Endothelial cell of umbilical vein (primary cell): ENCODE measurements around the gene KATNAL1. TPM values are rescaled to one million over a fixed set of nuclear protein-coding genes. Genes with fewer than 3 reads are reported as not detected.

ENCODE experiments used
- BruUV-seq: library from RNA; stranded (reverse); fragments of 400-500 nt; replicated peaks from 2 replicates; lab custom pipeline; 2021; lab: Mats Ljungman, UMichigan
- CTCF ChIA-PET: fragments of 300-600, 350-600 bp; sonication (Branson Sonifier 250); formaldehyde crosslinking; loops from one replicate; lab custom pipeline; 2021; ENCODE audit warnings: antibody characterized with exemption, inconsistent platforms; lab: Charles Lee
- POLR2A ChIA-PET: fragments of 300-600, 350-600 bp; sonication (Branson Sonifier 250); formaldehyde crosslinking; loops from one replicate; lab custom pipeline; 2021; ENCODE audit warnings: antibody characterized with exemption, inconsistent platforms; lab: Charles Lee
- DNase-seq: peaks from one replicate; pipeline ENCODE4 v3.0.0-alpha.2; 2011; ENCODE audit warnings: low read depth, low spot score
- FAIRE-seq: peaks from 2 replicates; lab custom pipeline; 2011; peaks lifted over from hg19 to GRCh38; lab: Jason Lieb, UNC
- H2AFZ ChIP-seq: 2 replicates; pipeline ENCODE4 v1.6.0; 2012; ENCODE audit warnings: low read depth, low read length, control low read depth, inconsistent platforms
- H3K27ac ChIP-seq: 2 replicates; pipeline ENCODE4 v1.5.1; 2011; ENCODE audit warnings: low read depth, mild to moderate bottlenecking, control low read depth, low read length, moderate library complexity; ENCODE audit not compliant: insufficient read depth
- H3K27me3 ChIP-seq, 2 experiments: 2 replicates each; pipeline versions ENCODE4 v1.6.0 to v1.6.1; 2011; ENCODE audit warnings: low read length in 2 of 2, mixed read lengths in 1 of 2; ENCODE audit not compliant: control insufficient read depth in 2 of 2, insufficient read depth in 2 of 2
- H3K36me3 ChIP-seq, 2 experiments: 2 replicates in 1 of 2; 3 replicates in 1 of 2; pipeline ENCODE4 v1.5.1; 2011; ENCODE audit warnings: low read length in 2 of 2, mild to moderate bottlenecking in 1 of 2, moderate library complexity in 1 of 2; ENCODE audit not compliant: control insufficient read depth in 2 of 2, insufficient read depth in 2 of 2; ENCODE audit errors: extremely low read depth in 1 of 2
- H3K4me1 ChIP-seq: 3 replicates; pipeline ENCODE4 v1.5.1; 2011; ENCODE audit warnings: mild to moderate bottlenecking, low read length; ENCODE audit not compliant: control insufficient read depth, insufficient read depth; ENCODE audit errors: extremely low read depth
- H3K4me2 ChIP-seq: 2 replicates; pipeline ENCODE4 v1.6.1; 2011; ENCODE audit warnings: low read length, control low read depth, mixed read lengths; ENCODE audit not compliant: insufficient read depth
- H3K4me3 ChIP-seq, 3 experiments: fragments of 200-600 bp in 1 of 3; sonication (generic), shearing (Covaris generic) in 1 of 3; replicated peaks in 1 of 3; 2 replicates each; pipeline ENCODE4 v1.5.1; 2011 to 2016; ENCODE audit warnings: control low read depth in 3 of 3, low read length in 3 of 3, mild to moderate bottlenecking in 2 of 3, inconsistent platforms in 1 of 3, low read depth in 1 of 3, moderate library complexity in 1 of 3; ENCODE audit not compliant: insufficient read depth in 1 of 3
- H3K79me2 ChIP-seq: 2 replicates; pipeline ENCODE4 v1.6.0; 2012; ENCODE audit warnings: low read length, inconsistent platforms; ENCODE audit not compliant: control insufficient read depth, insufficient read depth
- H3K9ac ChIP-seq: replicated peaks from 2 replicates; pipeline ENCODE3; 2011; ENCODE audit warnings: low read length, control low read depth; ENCODE audit not compliant: insufficient read depth; ENCODE audit errors: extremely low read depth
- H3K9me1 ChIP-seq: replicated peaks from 3 replicates; pipeline ENCODE4 v1.6.0; 2011; ENCODE audit warnings: mild to moderate bottlenecking, low read length; ENCODE audit not compliant: control insufficient read depth, insufficient read depth; ENCODE audit errors: extremely low read depth
- H3K9me3 ChIP-seq: replicated peaks from 2 replicates; pipeline ENCODE4 v1.5.1; 2012; ENCODE audit warnings: low read length, inconsistent platforms; ENCODE audit not compliant: control insufficient read depth, insufficient read depth
- H4K20me1 ChIP-seq: replicated peaks from 2 replicates; pipeline ENCODE3; 2011; ENCODE audit warnings: mild to moderate bottlenecking, low read length; ENCODE audit not compliant: control insufficient read depth, insufficient read depth; ENCODE audit errors: extremely low read depth
- EZH2 ChIP-seq: IDR thresholded peaks from 2 replicates; pipeline ENCODE4 v1.6.1; 2012; ENCODE audit warnings: borderline replicate concordance, low read depth, mild to moderate bottlenecking, moderate library complexity, low read length, inconsistent platforms; ENCODE audit not compliant: severe bottlenecking
- FOS ChIP-seq: IDR thresholded peaks from 2 replicates; pipeline ENCODE4 v1.6.1; 2011; ENCODE audit warnings: mild to moderate bottlenecking, low read length, moderate library complexity, borderline replicate concordance; ENCODE audit not compliant: insufficient read depth
- GATA2 ChIP-seq: IDR thresholded peaks from 2 replicates; pipeline ENCODE4 v1.7.0; 2011; ENCODE audit warnings: low read depth, mild to moderate bottlenecking, moderate library complexity, mixed read lengths, low read length; ENCODE audit not compliant: insufficient read length, insufficient read depth
- JUN ChIP-seq: IDR thresholded peaks from 2 replicates; pipeline ENCODE4 v1.6.1; 2011; ENCODE audit warnings: borderline replicate concordance, low read depth; ENCODE audit not compliant: insufficient read length, insufficient read depth
- MYC ChIP-seq: IDR thresholded peaks from one replicate; pipeline ENCODE4 v1.6.1; 2011; ENCODE audit warnings: mild to moderate bottlenecking, low read depth, low read length
- POLR2A ChIP-seq: IDR thresholded peaks from 2 replicates; pipeline ENCODE4 v1.6.1; 2012; ENCODE audit warnings: low read depth, mild to moderate bottlenecking, control low read depth, low read length
- POLR2AphosphoS5 ChIP-seq: IDR thresholded peaks from 2 replicates; pipeline ENCODE4 v1.6.1; 2012; ENCODE audit warnings: low read depth, mild to moderate bottlenecking, control low read depth, low read length, moderate library complexity; ENCODE audit not compliant: insufficient read depth
- dilution Hi-C: fragments of 300-500 bp; cut with MboI; formaldehyde crosslinking; loops from one replicate; pipeline ENCODE4 v1.15.0; 2019; ENCODE audit warnings: low sequenced_read_pairs; ENCODE audit not compliant: extremely low pct_ligation_motif_present
- intact Hi-C: fragments of 100-400 bp; cut with micrococcal nuclease; formaldehyde crosslinking; loops from one replicate; pipeline ENCODE4 v1.10.0; 2022
- polyA plus RNA-seq, 4 experiments: library from polyadenylated mRNA; depleted of rRNA in 3 of 4; stranded (reverse) in 3 of 4; unstranded in 1 of 4; fragments of >200 nt; gene quantifications; 2 replicates each; pipeline versions ENCODE4 v1.2.1 to v1.2.3, GENCODE V29; 2011 to 2012; ENCODE audit warnings: missing spikeins in 1 of 4
- total RNA-seq: library from RNA; stranded (reverse); gene quantifications from 2 replicates; pipeline ENCODE4 v1.2.3, GENCODE V29; 2021
- TF ChIP-seq, protein P1 (sequence below): IDR thresholded peaks from 2 replicates; pipeline ENCODE4 v1.6.1; 2011; ENCODE audit not compliant: insufficient read depth, insufficient read length
- TF ChIP-seq, protein P2 (sequence below), 2 donors: IDR thresholded peaks; 1 replicate in 1 of 2; 2 replicates in 1 of 2; pipeline ENCODE4 v1.5.1; 2011; ENCODE audit warnings: low read length in 2 of 2, mild to moderate bottlenecking in 2 of 2, moderate library complexity in 2 of 2, control low read depth in 1 of 2, inconsistent platforms in 1 of 2, low read depth in 1 of 2; ENCODE audit not compliant: insufficient read depth in 1 of 2; ENCODE audit errors: extremely low read depth in 1 of 2

Gene KATNAL1
- total and polyA plus RNA-seq, 2 donors (not counting 3 experiments of a cell fraction or from before 2014, with no cell fraction given): 7.2 to 49.2 TPM

DNA sequence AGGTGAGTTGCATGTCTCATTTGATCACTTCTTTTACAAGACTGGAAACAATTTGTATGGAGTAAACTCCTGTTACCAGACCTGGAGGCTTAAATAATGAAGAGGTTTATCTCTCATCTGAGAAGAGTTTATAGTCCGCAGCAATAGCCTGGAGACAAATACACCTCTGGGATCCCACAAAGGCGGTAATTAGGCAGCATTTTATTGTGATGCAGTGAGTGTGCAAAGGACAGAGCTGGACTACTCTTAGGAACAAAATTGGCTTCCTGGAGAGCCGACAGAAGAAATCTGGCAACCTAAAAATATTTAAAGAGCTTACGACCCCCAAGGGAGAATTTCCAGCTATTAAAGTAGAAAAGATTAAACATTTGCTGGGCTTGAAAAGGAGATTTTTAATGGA, 11.8 kb upstream of the KATNAL1 start:
- H2AFZ ChIP-seq: no peak overlapping the region
- intact Hi-C loops: no loop called here
- no peaks in the 10 kb centered on the region for H3K36me3 ChIP-seq
- CTCF ChIA-PET: interaction anchor here (1.4 kb wide), 1 partner anchor 187 kb away, joined by 5 read pairs; no protein-coding TSS in a partner anchor
- dilution Hi-C loops: no loop called here
- no peaks in the 10 kb centered on the region for H3K4me1 ChIP-seq
- no peaks in the 10 kb centered on the region for H3K79me2 ChIP-seq
- POLR2A ChIA-PET: no interaction called here
- no peaks in the 10 kb centered on the region for H3K9me3 ChIP-seq
- no TSS peak for BruUV-seq
- H4K20me1 ChIP-seq: no peaks in the 10 kb centered on the region
- H3K27ac ChIP-seq: no peak overlapping the region
- H3K9ac ChIP-seq: no peak overlapping the region
- DNase-seq: no peak
- TF ChIP-seq EZH2 (no peak), POLR2AphosphoS5 (no peak), JUN (no peak), POLR2A (no peak), FOS (no peak), MYC (no peak), GATA2 (no peak)
- TF ChIP-seq, protein P1, sequence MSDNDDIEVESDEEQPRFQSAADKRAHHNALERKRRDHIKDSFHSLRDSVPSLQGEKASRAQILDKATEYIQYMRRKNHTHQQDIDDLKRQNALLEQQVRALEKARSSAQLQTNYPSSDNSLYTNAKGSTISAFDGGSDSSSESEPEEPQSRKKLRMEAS: no peak
- TF ChIP-seq, protein P2, sequence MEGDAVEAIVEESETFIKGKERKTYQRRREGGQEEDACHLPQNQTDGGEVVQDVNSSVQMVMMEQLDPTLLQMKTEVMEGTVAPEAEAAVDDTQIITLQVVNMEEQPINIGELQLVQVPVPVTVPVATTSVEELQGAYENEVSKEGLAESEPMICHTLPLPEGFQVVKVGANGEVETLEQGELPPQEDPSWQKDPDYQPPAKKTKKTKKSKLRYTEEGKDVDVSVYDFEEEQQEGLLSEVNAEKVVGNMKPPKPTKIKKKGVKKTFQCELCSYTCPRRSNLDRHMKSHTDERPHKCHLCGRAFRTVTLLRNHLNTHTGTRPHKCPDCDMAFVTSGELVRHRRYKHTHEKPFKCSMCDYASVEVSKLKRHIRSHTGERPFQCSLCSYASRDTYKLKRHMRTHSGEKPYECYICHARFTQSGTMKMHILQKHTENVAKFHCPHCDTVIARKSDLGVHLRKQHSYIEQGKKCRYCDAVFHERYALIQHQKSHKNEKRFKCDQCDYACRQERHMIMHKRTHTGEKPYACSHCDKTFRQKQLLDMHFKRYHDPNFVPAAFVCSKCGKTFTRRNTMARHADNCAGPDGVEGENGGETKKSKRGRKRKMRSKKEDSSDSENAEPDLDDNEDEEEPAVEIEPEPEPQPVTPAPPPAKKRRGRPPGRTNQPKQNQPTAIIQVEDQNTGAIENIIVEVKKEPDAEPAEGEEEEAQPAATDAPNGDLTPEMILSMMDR (IDR thresholded peaks at IDR 0.05; ENCODE audit: extremely low read depth in 1 of 2, insufficient read depth in 1 of 2, low read depth in 1 of 2, low read length in 2 of 2): no peak
- H3K4me2 ChIP-seq: no peak overlapping the region
- FAIRE-seq: no peak
- no peaks in the 10 kb centered on the region for H3K9me1 ChIP-seq
- no peaks in the 10 kb centered on the region for H3K27me3 ChIP-seq
- no peak overlapping the region for H3K4me3 ChIP-seq
